ENCODE measurements around the gene TEDC2. TPM values are rescaled to one million over a fixed set of nuclear protein-coding genes. Genes with fewer than 3 reads are reported as not detected.

TEDC2 gene
- total and polyA plus RNA-seq, 3 experiments from 2014 or later, result 0.56 to 34.2 (median 32.1) TPM

- H3K36me3 Mint-ChIP-seq, result no peaks in the 10 kb centered on the region
- no peaks in the 10 kb centered on the region for H3K36me3 ChIP-seq (ENCODE audit: insufficient read depth, low read length)
Observed at GRCh38 chr16:2472885-2473445, 13.1 kb downstream of the TEDC2 start.

GRCh38 chr16:2473446-2473926 lies 13.6 kb downstream of the TEDC2 start:
- POLR2A ChIA-PET, result no interaction called here
- peaks cover 20 to 32% (median 22%) of the 10 kb centered on the region in 3 donors for H3K4me1 Mint-ChIP-seq
- H3K27ac Mint-ChIP-seq, result peak overlapping the region in 1 of 8 donors; percentile 62
- peak in 2 of 5 donors; percentile 14 to 43 for DNase-seq
- Histone ChIP-seq H3K36me3 (ENCODE audit: insufficient read depth, low read length) (no peaks in the 10 kb centered on the region), H3K27me3 (ENCODE audit: insufficient read depth, low read length, poor library complexity, severe bottlenecking) (peaks cover 36% of the 10 kb centered on the region), H3K4me1 (ENCODE audit: insufficient read depth, low read length) (peaks cover 15% of the 10 kb centered on the region), H3K27ac (ENCODE audit: low read depth, low read length) (no peak overlapping the region), H3K4me3 (ENCODE audit: low read length) (no peak overlapping the region), H3K9me3 (ENCODE audit: low read length) (no peaks in the 10 kb centered on the region)
- H3K4me3 Mint-ChIP-seq, result peak overlapping the region; percentile 77 to 91 (median 79)
- no peaks in the 10 kb centered on the region for H3K9me3 Mint-ChIP-seq
- no peaks in the 10 kb centered on the region for H3K36me3 Mint-ChIP-seq
- H3K27me3 Mint-ChIP-seq, result peaks cover 19 to 22% of the 10 kb centered on the region in 2 donors
- CTCF ChIA-PET, result interaction anchor here (1.0 kb wide), 1 partner anchor 27 kb away, joined by 3 read pairs; no protein-coding TSS in a partner anchor

More at GRCh38 chr16:2472885-2473445, 13.1 kb downstream of the TEDC2 start:
- H3K27ac Mint-ChIP-seq, result peak overlapping the region in 1 of 8 donors; percentile 62
- ChIA-PET CTCF (no interaction called here), POLR2A (no interaction called here)
- Histone ChIP-seq H3K4me1 (ENCODE audit: insufficient read depth, low read length) (peaks cover 19% of the 10 kb centered on the region), H3K27ac (ENCODE audit: low read depth, low read length) (no peak overlapping the region), H3K27me3 (ENCODE audit: insufficient read depth, low read length, poor library complexity, severe bottlenecking) (peaks cover 36% of the 10 kb centered on the region), H3K9me3 (ENCODE audit: low read length) (no peaks in the 10 kb centered on the region), H3K4me3 (ENCODE audit: low read length) (no peak overlapping the region)
- peak overlapping the region; percentile 60 to 91 (median 79) for H3K4me3 Mint-ChIP-seq
- H3K4me1 Mint-ChIP-seq, result peaks cover 21 to 36% (median 22%) of the 10 kb centered on the region in 3 donors
- DNase-seq, result no peak
- H3K9me3 Mint-ChIP-seq, result no peaks in the 10 kb centered on the region
- H3K27me3 Mint-ChIP-seq, result peaks cover 20 to 25% of the 10 kb centered on the region in 2 donors

DNA sequence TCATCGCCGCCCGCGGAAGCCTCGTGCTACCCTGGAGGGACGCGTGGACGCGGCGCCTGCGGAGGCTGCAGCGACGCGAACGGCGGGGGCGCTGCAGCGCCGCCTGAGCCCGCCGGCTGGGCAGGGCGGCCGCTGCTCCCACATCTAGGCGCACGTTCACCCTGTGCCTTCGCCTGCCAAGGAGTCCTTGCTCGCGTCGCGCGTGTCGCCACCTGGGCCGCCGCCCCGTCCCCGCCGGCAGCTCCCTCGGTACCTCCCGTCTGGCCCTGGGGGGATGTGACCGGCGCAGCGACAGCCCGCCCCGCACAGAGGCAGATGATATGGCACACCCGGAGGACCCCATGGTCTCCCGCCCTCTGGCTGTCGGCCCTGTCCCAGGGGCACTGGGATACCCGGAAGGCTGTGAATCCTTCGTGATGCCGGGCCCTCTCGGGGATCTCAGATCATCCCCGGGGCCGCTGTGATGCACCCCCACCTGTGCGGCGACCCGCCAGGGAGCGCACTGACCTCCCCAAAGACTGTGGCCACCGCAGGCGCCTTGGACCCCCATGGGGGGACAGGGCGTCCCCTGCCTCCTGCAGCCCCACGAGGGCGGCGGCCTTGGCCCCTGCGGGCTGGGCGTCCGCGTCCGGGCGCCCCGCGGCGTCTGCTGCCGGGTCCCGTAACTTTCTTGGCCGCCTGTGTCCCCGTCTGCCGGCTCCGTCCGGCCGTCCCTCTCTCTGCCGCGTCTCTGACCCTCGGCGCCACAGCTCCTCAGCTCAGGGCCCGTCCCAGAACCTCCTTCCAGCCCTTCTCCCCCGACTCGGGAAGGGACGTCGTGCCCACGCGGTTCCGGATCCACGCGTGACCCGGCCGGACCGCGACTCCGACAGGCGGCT lies 14.3 kb downstream of the TEDC2 start:
- Mint-ChIP-seq H3K27me3 (peaks cover 18 to 21% of the 10 kb centered on the region in 2 donors), H3K36me3 (no peaks in the 10 kb centered on the region), H3K27ac (peak overlapping the region in 1 of 8 donors; percentile 43), H3K9me3 (no peaks in the 10 kb centered on the region), H3K4me3 (peak overlapping the region; percentile 65 to 88 (median 74)), H3K4me1 (peaks cover 20 to 30% (median 22%) of the 10 kb centered on the region in 3 donors)
- Histone ChIP-seq H3K4me1 (ENCODE audit: insufficient read depth, low read length) (peaks cover 14% of the 10 kb centered on the region), H3K27me3 (ENCODE audit: insufficient read depth, low read length, poor library complexity, severe bottlenecking) (peaks cover 33% of the 10 kb centered on the region), H3K27ac (ENCODE audit: low read depth, low read length) (peak overlapping the region; percentile 61), H3K4me3 (ENCODE audit: low read length) (peak overlapping the region; percentile 58), H3K36me3 (ENCODE audit: insufficient read depth, low read length) (no peaks in the 10 kb centered on the region), H3K9me3 (ENCODE audit: low read length) (no peaks in the 10 kb centered on the region)
- ChIA-PET CTCF (interaction anchor here (0.6 to 1.5 kb wide), 7 partner anchors 13 to 222 kb away, joined by 3 to 7 read pairs (median 3); partner anchors contain the start of gene TEDC2), POLR2A (interaction anchor here (0.6 to 0.7 kb wide), 2 partner anchors 13 to 47 kb away, joined by 3 read pairs; no protein-coding TSS in a partner anchor)
- peak; percentile 44 to 74 (median 63) for DNase-seq

GRCh38 chr16:2474877-2475412 lies 15.0 kb downstream of the TEDC2 start, which contains the start of gene TBC1D24:
Gene TBC1D24, plus strand, starts transcription at chr16:2475127. Its CDS starts 21,022 bp downstream, at chr16:2496149.
- H3K4me1 Mint-ChIP-seq, result peaks cover 20 to 25% (median 22%) of the 10 kb centered on the region in 3 donors
- Histone ChIP-seq H3K4me3 (ENCODE audit: low read length) (peak within 1 kb of the TSS; percentile 58), H3K9me3 (ENCODE audit: low read length) (no peaks in the 10 kb centered on the region), H3K36me3 (ENCODE audit: insufficient read depth, low read length) (no peaks in the 10 kb centered on the region), H3K27ac (ENCODE audit: low read depth, low read length) (peak within 1 kb of the TSS; percentile 61), H3K27me3 (ENCODE audit: insufficient read depth, low read length, poor library complexity, severe bottlenecking) (peaks cover 26% of the 10 kb centered on the region), H3K4me1 (ENCODE audit: insufficient read depth, low read length) (peaks cover 14% of the 10 kb centered on the region)
- H3K27me3 Mint-ChIP-seq, result peaks cover 13 to 15% of the 10 kb centered on the region in 2 donors
- H3K36me3 Mint-ChIP-seq, result no peaks in the 10 kb centered on the region
- H3K27ac Mint-ChIP-seq, result peak within 1 kb of the TSS in 4 of 8 donors; percentile 4 to 81 (median 30)
- ChIA-PET POLR2A (interaction anchor here (0.6 to 0.7 kb wide), 2 partner anchors 13 to 46 kb away, joined by 3 read pairs; no protein-coding TSS in a partner anchor), CTCF (interaction anchor here (1.0 to 1.5 kb wide), 6 partner anchors 12 to 222 kb away, joined by 3 to 7 read pairs (median 4); partner anchors contain the start of gene TEDC2)
- peak within 1 kb of the TSS; percentile 72 to 88 (median 79) for H3K4me3 Mint-ChIP-seq
- no peaks in the 10 kb centered on the region for H3K9me3 Mint-ChIP-seq
- DNase-seq, result peak; percentile 73 to 87 (median 74)

- peak; percentile 20 to 61 (median 36) for DNase-seq
- peaks cover 0 to 2% (median 0%) of the 10 kb centered on the region in 3 donors for H3K36me3 Mint-ChIP-seq
- no peaks in the 10 kb centered on the region for H3K9me3 Mint-ChIP-seq
- ChIA-PET POLR2A (no interaction called here), CTCF (interaction anchor here (1.0 to 1.5 kb wide), 4 partner anchors 11 to 223 kb away, joined by 3 to 6 read pairs (median 4); no protein-coding TSS in a partner anchor)
- Histone ChIP-seq H3K4me3 (ENCODE audit: low read length) (peak overlapping the region; percentile 41), H3K27ac (ENCODE audit: low read depth, low read length) (no peak overlapping the region), H3K36me3 (ENCODE audit: insufficient read depth, low read length) (no peaks in the 10 kb centered on the region), H3K4me1 (ENCODE audit: insufficient read depth, low read length) (peaks cover 14% of the 10 kb centered on the region), H3K9me3 (ENCODE audit: low read length) (no peaks in the 10 kb centered on the region), H3K27me3 (ENCODE audit: insufficient read depth, low read length, poor library complexity, severe bottlenecking) (peaks cover 19% of the 10 kb centered on the region)
- H3K4me3 Mint-ChIP-seq, result peak overlapping the region; percentile 66 to 86 (median 79)
- H3K27me3 Mint-ChIP-seq, result peaks cover 6 to 7% of the 10 kb centered on the region in 2 donors
- peak overlapping the region in 4 of 8 donors; percentile 4 to 81 (median 30) for H3K27ac Mint-ChIP-seq
- H3K4me1 Mint-ChIP-seq, result peaks cover 20 to 22% (median 22%) of the 10 kb centered on the region in 3 donors
Observed at GRCh38 chr16:2475413-2476344, 15.8 kb downstream of the TEDC2 start.

DNA sequence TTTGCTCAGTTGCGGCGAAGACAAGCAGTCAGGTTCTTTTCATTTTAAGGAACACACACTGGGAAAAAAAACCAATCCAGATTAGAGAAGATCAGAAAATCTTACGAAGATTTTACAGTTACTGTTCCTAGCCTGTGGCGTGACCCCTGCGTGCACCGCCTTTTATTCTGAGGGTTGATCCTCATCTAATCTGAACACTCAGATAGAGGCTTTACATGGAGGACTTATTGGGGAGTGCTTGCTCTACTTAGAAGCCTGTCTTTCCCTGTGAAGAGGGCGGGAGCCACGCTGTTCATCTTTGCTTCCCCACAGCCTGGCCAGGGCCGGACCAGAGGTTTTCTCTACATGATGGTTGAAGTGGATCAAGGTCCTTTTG lies 16.4 kb downstream of the TEDC2 start:
- no peak for DNase-seq
- Mint-ChIP-seq H3K4me1 (peaks cover 20 to 22% (median 22%) of the 10 kb centered on the region in 3 donors), H3K36me3 (peaks cover 0 to 2% (median 0%) of the 10 kb centered on the region in 3 donors), H3K4me3 (peak overlapping the region; percentile 58 to 84 (median 75)), H3K27me3 (peaks cover 6 to 7% of the 10 kb centered on the region in 2 donors), H3K9me3 (no peaks in the 10 kb centered on the region), H3K27ac (peak overlapping the region in 4 of 8 donors; percentile 4 to 43 (median 22))
- CTCF ChIA-PET, result no interaction called here
- H3K27ac ChIP-seq (ENCODE audit: low read depth, low read length), result no peak overlapping the region
- no peaks in the 10 kb centered on the region for H3K9me3 ChIP-seq (ENCODE audit: low read length)
- peaks cover 17% of the 10 kb centered on the region for H3K27me3 ChIP-seq (ENCODE audit: insufficient read depth, low read length, poor library complexity, severe bottlenecking)
- H3K36me3 ChIP-seq (ENCODE audit: insufficient read depth, low read length), result no peaks in the 10 kb centered on the region
- peaks cover 14% of the 10 kb centered on the region for H3K4me1 ChIP-seq (ENCODE audit: insufficient read depth, low read length)
- no peak overlapping the region for H3K4me3 ChIP-seq (ENCODE audit: low read length)
- POLR2A ChIA-PET, result no interaction called here

GRCh38 chr16:2476741-2477140 lies 16.8 kb downstream of the TEDC2 start:
- no peak for DNase-seq
- Mint-ChIP-seq H3K9me3 (no peaks in the 10 kb centered on the region), H3K4me3 (peak overlapping the region; percentile 58 to 84 (median 75)), H3K27me3 (peaks cover 6 to 7% of the 10 kb centered on the region in 2 donors), H3K4me1 (peaks cover 20 to 22% (median 22%) of the 10 kb centered on the region in 3 donors), H3K27ac (peak overlapping the region in 4 of 8 donors; percentile 9 to 68 (median 39)), H3K36me3 (peaks cover 0 to 2% (median 0%) of the 10 kb centered on the region in 3 donors)
- Histone ChIP-seq H3K27me3 (ENCODE audit: insufficient read depth, low read length, poor library complexity, severe bottlenecking) (peaks cover 17% of the 10 kb centered on the region), H3K27ac (ENCODE audit: low read depth, low read length) (no peak overlapping the region), H3K4me1 (ENCODE audit: insufficient read depth, low read length) (peaks cover 14% of the 10 kb centered on the region), H3K4me3 (ENCODE audit: low read length) (no peak overlapping the region), H3K9me3 (ENCODE audit: low read length) (no peaks in the 10 kb centered on the region), H3K36me3 (ENCODE audit: insufficient read depth, low read length) (no peaks in the 10 kb centered on the region)
- CTCF ChIA-PET, result no interaction called here
- POLR2A ChIA-PET, result no interaction called here
